ENCODE data around the gene EML6.

The EML6 gene

DNA sequence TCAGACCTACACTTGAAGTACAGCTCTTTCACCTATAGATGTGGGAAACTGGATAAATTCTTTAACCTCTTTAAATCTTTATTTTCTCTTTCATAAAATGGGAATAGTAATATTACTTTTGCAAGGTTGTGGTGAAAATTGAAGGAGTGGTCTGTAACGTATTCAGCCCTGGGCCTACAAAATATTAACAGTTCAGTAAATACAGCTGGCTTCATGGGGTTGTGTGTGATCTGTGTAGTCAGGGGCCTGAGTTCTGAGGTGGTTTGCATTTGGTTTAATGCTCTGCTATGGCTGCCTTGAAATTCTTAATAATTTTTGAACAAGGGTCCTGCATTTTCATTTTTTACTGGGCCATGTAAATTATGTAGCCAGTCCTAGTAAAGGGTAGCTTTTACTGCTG, 16.8 kb upstream of the EML6 start:
- DNase-seq (ENCODE audit: low read depth in 2 of 2): no peak

DNA sequence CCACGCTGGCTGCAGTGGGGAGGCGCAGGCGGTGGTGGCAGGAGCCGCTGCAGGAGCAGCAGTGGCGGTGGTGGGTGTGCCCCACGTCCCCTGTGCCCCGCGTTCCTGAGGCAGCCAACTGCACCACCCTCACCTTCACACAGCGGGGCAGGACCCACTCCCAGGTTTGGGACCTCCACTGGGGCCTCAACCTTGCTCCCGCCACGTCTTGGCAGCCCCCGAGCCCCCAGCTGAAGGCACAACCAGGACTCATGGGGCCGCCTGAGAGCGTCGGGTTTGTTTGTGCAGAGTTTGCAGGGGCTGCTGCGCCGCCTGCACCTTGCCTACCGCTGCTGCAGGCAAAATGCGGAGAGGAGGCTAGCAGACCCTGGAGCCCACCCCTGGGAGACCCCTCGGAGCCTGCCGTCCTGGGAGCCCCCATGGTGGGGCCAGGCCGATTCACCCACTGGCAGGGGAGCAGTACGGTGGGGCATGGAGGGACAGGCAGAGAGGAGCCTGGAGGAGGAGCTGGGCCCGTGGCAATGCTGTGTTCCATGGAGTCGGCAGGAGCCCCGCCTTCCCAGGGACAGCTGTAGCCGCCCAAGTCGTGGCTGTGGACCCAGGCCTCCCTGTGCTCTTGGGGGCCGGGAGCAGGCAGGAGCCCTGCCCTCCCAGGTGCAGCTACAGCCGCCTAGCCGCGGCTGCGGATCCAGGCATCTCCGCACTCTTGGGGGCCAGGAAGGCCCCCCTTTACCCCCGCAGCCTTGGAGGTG, 14.7 kb upstream of the EML6 start:
- DNase-seq (ENCODE audit: low read depth in 2 of 2): no peak

DNA sequence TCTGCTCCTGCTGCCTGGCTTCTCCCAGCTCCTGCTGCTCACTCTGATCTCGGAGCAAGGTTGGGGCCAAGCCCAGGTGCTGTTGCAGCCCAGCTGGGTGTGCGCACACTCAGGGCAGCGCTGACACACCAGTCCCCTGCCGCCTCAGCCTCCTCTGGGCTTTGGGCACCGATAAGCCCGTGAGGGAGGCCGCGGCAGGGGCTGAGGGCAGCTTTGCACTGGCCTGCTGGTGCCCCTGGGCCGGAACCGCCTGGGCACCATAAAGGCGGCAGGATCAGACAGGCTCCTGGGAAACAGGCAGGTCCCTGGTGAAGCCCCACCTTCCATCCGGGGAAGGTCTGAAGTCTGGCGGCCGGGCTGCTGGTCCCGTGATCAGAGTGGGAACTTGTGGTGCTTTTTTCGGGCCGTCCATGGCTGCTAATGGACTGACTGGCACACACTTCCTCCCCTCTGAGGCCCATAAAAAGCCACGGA, 14.1 kb upstream of the EML6 start:
- no peak for DNase-seq (ENCODE audit: low read depth in 2 of 2)

DNA sequence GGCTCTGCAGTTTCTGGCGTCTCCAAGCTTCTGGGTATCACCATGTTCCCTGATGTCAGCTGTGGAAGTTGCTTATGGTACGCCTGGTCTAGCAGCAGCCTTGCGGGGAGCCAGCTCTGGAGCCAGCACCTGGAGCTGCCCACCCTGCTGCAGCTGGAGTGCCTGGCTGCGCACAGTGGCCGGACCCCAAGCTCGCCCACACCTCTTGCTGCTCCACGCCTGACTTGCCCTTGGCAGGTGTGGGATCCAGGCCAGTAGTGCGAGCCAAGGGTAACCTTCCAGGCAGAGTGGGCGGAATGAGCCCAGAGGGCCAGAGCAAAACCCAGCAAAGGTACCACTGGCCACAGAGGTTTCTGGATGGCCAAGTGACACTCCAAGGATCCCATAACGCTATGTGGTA, 13.2 kb upstream of the EML6 start:
- no peak for DNase-seq (ENCODE audit: low read depth in 2 of 2)

DNA sequence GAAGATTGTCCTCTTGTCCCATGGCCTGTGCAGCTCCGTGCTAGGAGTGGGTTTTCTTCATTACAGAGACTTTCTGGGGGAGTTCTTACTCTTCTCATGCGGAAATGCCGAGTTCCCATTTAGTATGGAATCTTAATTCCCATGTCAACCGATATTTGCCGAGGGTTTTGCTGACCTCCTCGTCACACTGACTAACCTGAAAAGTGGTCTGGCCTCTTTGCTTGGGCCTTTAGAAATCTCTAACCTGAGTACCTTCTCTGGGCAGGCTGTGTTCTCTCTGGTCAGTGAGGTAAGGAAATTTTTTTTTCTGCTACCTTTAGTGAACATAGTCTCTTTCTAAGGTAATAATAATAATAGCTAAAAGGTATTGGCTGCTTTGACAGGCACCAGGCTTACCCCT, 10.9 kb upstream of the EML6 start:
- DNase-seq (ENCODE audit: low read depth in 2 of 2): no peak

DNA sequence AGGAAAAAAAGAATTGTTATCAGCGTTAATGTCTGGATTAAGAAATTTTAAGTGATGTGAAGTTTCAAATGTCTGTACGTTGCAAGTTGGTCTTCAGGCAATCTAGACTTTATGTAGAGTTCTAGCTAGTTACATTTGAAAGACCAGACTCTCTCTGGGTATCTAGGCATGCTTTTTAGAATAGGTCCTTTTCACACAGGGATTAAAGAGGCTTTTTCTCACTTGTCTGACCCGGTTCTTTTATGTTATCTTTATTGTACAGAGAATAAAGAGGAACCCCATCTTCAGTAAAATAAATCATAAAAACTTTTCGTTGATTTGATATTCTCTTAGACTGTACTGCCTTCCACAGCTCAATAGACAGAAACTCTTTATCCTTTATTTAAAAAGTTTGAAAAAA, 8.5 kb upstream of the EML6 start:
- DNase-seq (ENCODE audit: low read depth in 2 of 2): no peak

DNA sequence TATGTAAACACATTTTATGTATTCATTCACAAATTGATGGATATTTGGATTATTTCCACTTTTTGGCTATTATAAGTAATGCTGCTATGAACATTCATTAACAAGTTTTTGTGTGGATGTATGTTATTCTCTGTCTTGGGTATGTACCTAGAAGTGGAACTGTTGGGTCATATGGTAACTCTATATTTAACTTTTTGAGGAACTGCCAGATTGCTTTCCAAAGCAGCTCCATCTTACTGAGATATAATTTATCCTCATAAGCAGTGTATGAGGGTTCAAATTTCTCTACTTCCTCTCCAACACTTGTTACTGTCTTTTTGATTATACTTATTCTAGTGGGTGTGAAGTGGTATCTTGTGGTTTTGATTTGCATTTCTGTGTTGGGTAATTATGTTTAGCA, 7.1 kb upstream of the EML6 start:
- no peak for DNase-seq (ENCODE audit: low read depth in 2 of 2)

DNA sequence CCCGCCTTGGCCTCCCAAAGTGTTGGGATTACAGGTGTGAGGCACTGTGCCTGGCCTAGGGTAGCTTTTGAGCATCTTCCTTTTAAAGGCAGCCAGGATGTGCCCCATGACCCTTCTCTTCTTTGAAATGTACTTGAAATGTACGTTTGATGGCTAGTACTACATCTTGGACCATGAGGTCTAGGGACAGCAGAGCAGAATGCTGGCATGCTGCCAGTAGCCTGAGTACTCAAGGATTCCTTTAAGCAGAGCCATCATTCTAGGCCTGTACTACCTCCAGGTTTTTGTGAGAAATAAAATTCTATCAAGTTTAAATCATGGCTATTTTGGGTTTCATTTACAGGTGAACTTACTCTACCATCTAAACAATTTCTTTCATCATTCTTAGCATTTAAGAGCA, 2.9 kb upstream of the EML6 start:
- no peak for DNase-seq (ENCODE audit: low read depth in 2 of 2)

DNA sequence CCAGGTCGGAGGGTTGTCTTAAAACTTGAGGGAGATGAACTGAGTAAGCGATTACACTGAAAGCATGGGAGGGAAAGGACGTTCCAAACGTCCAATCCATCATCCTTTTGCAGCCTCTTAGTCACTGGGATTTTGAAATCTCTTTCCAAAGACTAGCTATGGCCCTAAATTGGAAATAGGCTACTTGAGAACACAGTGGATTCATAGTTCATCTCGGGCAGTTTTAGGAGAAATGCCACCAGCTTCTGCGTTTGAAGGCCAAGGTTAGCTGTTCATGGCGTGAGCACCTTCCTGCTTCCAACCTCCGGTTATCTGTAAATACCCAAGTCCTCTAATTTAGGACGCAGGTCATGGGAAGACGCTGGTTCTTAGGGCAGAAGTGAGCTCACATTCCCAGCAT, 821 bp upstream of the EML6 start:
- no peak for DNase-seq (ENCODE audit: low read depth in 2 of 2)

DNA sequence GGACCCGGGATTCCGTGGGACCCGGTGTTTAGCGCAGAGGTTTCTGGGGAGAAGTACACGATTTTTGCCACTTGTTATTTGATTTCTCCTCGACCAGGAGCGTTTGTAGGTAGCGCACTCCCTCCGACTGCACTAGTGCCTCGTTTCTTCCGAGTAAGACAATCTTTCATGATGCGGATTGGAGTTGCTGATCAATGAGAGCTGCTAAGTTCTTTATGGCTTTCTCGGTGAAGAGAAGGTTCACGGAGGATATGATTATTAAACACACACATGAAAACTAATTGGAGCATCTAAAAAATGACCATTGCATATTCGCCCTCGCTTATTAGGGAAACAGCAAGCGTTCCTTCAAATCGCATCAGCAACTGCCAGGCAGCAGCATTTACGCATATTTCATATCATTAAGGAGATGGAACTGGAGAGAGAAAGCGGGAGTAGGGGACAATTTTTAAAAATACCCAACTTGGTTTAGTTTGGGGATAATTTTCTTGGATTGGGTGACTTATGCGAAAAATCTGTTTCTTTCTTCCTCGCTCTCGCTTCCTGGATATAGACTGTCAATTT, 616 bp downstream of the EML6 start:
- no peak for DNase-seq (ENCODE audit: low read depth in 2 of 2)

DNA sequence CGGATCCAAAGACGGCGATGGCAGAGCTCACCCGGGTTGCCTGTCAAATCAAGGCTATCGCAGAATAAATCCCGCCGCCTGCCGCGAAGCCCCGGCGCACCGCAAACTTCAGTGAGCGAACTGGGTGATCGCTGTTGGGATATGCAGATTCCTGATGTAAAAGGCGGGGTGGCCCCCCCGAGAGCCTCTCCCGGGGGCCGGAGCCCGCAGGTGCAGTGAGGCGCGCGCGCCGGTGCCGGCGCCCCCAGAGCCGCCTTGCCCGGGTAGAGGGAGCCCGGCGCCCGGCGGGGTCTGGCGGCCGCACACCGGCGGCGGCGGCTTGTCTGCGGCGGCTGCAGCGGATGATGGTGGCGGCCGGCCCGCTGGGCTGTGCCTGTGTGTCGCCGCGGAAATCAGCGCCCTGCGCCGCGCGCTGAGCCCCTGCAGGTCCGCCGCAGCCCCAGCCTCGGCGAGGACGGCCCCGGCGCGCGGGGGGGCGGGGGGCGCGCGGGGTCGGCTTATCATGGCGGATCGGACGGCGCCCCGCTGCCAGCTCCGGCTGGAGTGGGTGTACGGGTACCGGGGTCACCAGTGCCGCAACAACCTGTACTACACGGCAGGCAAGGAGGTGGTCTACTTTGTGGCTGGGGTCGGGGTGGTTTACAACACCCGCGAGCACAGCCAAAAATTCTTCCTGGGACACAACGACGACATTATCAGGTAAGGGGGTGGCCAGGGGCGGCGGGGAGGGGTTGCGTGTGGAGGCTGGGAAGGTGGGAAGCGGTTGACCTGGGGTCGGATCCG, 1.3 kb downstream of the EML6 start:
- DNase-seq (ENCODE audit: low read depth in 2 of 2): no peak

DNA sequence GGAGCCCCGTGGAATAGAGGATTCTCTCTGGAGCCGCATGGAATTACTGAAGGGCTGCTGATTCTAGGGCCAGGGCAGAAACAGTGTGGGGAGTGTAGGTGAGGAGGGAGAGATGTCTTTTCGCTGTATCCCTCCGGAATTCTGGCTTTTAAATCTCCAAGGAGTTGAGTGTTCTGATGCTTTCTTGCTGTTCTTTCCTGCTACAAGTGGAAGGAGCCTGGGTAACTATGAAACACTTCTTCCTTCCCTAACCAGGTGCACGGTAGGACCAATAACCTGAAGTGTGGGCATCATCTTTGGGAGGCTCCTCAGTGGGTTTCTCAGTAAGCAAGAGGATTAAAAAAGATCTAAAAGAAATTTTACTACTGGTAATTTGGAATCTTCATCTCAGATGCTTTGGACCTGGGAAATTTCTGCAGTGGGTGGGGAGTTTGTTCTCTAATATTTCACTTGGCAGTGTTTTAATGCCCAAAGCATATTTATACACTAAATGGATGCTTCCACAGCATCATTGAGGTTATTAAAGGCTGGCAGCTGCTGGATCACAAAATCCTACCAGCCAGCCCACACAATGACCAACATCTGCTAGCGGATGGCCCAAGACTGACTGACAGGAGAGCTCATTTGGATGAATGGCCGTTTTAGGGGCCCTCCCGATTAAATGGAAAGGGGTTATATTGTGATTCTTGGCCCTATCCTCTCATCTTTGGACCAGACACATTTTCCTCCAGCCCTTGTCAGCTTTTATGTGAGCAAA, 2.1 kb downstream of the EML6 start:
- no peak for DNase-seq (ENCODE audit: low read depth in 2 of 2)

DNA sequence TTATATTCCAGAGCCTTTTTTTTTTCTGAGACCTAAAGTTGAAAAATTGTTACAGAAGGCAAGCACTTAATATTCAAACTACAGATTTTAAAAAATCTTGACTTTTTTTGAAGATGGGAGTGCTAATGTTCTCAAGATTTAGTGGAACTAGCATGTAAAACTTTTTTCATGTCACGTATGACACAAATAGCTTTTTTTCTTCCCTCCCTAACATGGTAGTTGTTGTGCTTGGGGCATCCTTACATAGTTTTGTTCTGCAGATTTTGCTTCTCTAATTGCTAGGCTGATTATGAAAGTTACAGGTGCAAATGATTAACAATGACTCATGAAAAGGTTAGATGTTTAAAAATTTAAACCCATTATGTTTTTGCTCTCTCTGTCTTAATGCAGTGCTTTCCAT, 3.0 kb downstream of the EML6 start:
- no peak for DNase-seq (ENCODE audit: low read depth in 2 of 2)

DNA sequence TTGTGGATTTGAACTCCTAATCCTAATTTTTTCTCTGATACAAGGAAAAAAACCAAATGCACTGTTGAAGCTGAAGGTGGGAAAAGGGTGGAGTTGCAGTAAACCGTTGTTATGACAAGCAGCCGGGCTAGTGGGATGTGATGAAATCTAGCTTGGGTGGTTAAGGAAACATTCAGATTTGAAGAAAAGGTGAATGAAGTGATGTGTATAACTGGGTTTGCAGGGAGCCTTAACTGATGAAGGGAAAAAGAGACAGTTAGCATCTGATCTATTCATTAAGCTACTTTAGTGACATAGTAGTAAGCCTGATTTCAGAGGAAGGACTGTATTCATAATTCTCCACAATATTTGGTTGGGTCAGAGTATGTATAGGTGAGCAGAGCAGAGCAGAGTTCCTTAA, 3.5 kb downstream of the EML6 start:
- DNase-seq (ENCODE audit: low read depth in 2 of 2): no peak

DNA sequence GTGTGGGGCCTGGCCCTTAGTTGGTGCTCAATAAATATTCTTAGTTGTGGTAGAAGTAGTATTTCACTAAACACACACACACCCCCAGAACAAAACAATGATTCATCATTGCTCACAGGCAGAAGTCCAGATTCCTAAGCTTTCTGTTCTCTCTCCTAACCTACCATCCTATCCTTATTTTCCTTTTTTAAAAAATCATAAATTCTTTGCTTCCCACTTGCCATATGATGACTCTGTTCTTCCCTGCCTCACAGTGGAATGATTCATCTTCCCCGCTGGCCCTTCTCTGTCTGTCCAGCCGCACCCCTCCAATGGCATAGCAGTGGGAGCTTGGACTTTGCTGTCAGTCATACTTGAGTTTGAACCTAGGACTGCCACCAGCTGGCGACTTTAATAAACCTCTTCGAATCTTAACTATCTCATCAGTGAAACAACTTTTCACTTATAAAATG, 5.2 kb downstream of the EML6 start:
- DNase-seq (ENCODE audit: low read depth in 2 of 2): no peak

DNA sequence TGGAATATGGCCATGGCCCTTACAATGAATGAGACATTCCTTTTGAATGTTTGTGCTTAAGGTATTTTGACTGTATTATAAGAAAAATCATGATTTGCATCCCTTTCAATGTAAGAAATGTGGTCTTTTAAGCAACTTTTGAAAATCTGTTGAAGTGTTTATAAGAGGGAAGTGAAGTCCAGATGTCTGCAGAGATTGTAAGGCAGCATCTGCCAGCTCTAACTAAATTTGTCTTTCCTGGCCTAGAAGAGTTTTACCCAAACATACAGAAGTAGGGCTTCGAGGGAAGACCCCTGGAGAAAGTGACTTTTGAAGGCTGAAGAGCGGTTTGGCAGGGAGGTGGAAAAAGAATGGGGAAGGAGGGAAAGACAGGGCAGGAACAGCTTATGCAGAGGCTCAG, 12.2 kb downstream of the EML6 start:
- no peak for DNase-seq (ENCODE audit: low read depth in 2 of 2)

DNA sequence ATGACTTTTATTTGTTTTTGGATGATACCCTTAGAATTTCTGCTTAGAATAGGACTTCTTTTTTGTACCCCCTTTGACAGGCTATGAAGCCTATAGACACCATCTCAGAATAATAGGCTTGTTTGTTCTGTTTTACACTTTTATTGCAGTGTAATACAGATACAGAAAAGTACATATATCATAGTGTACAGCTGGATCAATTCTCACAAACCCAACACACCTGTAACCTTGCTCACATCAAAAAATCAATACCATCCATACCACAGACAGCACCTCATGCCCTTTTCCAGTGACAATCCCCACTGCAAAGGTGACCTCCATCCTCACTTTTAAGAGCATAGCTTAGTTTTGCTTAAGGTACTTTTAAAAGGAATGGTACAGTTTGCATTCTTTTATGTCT, 14.8 kb downstream of the EML6 start:
- no peak for DNase-seq (ENCODE audit: low read depth in 2 of 2)

DNA sequence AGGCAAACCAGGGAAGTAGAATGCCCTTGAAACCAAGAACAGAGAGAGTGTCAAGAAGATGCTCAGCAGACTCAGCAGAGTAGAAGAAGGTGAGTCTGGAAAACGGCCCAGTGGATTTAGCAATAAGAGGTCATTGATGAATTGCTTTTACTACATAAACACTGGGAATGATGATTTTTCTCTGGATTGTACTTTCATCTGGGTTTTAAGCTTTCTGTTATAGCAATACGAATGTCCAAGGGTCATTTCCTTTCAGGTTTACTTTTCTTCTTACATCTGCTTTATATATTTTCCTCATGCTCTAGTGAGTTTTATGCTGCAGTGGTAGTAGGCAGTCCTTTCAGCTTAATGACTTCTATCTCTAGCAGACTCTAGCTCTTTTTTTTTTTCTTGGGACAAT, 16.9 kb downstream of the EML6 start:
- DNase-seq (ENCODE audit: low read depth in 2 of 2): no peak

DNA sequence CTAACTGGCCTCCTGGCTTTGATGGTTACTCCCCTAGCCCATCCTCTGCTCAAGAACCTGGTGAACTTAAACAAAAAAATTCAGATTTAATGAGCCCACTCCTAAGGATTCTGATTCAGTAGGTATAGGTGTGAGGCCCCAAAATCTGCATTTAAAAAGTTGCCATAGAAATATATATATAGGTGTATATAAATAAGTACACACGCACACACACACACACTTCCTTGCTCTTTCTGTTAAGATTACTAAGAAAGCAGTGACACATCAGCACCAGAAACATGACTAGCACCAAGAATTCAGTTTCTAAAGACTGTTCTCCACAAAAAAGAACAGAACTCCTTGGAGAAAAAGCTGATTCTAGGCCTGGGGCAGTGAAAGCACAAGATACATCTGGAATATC, 17.8 kb downstream of the EML6 start:
- no peak for DNase-seq (ENCODE audit: low read depth in 2 of 2)

DNA sequence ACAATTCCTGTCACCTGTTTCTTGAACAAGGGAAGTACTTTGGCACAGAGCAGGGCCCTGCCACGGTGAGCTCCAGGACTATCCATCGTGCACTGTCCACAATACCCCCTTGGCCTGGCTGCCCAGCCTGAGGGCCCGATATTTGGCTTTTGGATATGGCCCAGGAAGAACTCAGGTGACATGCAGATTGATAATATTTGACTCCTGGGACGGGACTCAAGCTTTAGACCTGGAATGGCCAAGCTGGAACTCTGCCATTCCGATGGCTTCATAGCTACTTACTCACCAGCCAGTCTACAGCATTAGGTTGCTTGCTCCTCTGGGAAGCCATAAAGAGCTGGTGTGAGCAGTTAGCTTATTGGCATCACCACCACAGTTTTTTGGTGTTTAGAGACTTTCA, 26.6 kb downstream of the EML6 start:
- DNase-seq (ENCODE audit: low read depth in 2 of 2): no peak

DNA sequence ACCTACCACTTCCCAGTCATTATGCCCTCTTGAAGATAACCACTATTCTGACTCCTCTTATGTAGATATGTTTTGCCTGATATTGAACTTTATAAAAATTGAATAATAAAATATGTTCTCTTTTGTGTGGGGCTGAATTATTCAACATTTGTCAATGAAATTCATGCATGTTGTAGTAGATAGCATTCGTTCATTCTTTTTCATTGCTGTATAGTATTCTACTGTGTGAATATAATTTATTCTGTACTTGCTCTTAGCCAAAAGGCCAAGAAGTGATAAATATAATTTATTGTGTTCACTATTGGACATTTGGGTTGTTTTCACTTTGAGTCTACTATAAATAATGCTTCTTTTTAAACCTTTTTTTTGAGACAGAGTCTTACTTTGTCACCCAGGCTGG, 29.0 kb downstream of the EML6 start:
- DNase-seq (ENCODE audit: low read depth in 2 of 2): no peak

DNA sequence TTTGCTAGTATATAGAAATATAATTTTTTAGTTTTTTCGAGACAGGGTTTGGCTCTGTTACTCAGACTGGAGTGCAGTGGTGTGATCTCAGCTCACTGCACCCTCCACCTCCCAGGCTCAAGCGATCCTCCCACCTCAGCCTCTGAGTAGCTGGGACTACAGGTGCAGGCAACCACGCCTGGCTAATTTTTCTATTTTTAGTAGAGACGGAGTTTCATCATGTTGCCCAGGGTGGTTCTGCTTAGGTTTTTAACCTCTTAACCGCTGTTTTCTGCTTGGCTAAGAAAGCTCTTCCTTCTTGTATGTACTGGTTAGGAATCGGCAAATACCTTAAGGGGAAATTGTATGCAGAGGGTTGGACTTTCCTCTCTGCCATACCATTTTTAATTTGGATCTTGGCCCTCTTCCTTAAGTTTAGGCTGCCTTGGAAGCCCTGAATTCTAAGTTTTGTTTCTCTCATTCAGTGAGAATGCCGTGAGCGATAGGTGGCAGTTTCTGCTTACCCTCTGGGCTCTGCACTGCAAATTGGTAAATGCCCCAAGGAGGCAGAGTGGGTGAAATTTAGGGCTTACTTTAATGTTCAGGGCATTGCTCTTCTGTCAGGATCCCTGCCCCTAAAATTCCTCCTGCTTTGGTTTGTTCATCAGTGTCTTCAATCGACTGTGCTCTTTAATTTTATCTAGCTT, 32.3 kb downstream of the EML6 start:
- DNase-seq (ENCODE audit: low read depth in 2 of 2): no peak
